Caki2 (cell line): ENCODE measurements around the gene PTPRK. TPM values are rescaled to one million over a fixed set of nuclear protein-coding genes. Genes with fewer than 3 reads are reported as not detected.
"Not testable (repeated sequence)": the region's sequence is repeated elsewhere in the genome, so short reads cannot be mapped to it uniquely, and the experiment has no call there.

Experiments
- DNase-seq: peaks from one replicate; pipeline ENCODE4 v3.0.0-alpha.2; 2015; ENCODE audit warnings: low read depth
- in situ Hi-C: cut with HindIII; loops from 2 replicates; pipeline ENCODE4 v1.10.0; 2016; ENCODE audit warnings: low sequenced_read_pairs, low pct_unique_long_range_greater_than_20kb, mixed read lengths
- total RNA-seq: library from RNA; depleted of rRNA; stranded (reverse); fragments of >200 nt; shearing (Covaris generic); gene quantifications from 2 replicates; pipeline ENCODE4 v1.2.3, GENCODE V29; 2014; ENCODE audit warnings: low replicate concordance

PTPRK gene
- total RNA-seq, 1 experiment from 2014 or later, result 32.6 TPM

GRCh38 chr6:127933852-127934840 is 586.3 kb downstream of the PTPRK start:
- in situ Hi-C loops, result no loop called here
- DNase-seq, result no peak

- in situ Hi-C loops, result no loop called here
Measured at GRCh38 chr6:127933137-127933536, 587.3 kb downstream of the PTPRK start.

GRCh38 chr6:127932708-127933107 is 587.7 kb downstream of the PTPRK start:
- in situ Hi-C loops, result no loop called here
- DNase-seq, result peak; percentile 9

More at GRCh38 chr6:127933137-127933536, 587.3 kb downstream of the PTPRK start:
- DNase-seq, result no peak

GRCh38 chr6:127926441-127926840 is 594.0 kb downstream of the PTPRK start:
- in situ Hi-C loops, DNase-seq: not testable (repeated sequence)

GRCh38 chr6:127924440-127924839 is 596.0 kb downstream of the PTPRK start:
- in situ Hi-C loops, result no loop called here
- DNase-seq, result no peak

- no peak for DNase-seq
- in situ Hi-C loops, result no loop called here
Measured at GRCh38 chr6:127924031-127924430, 596.4 kb downstream of the PTPRK start.

- in situ Hi-C loops, result no loop called here
- DNase-seq, result no peak
Measured at GRCh38 chr6:127923135-127923534, 597.3 kb downstream of the PTPRK start.

- in situ Hi-C loops, result no loop called here
- DNase-seq, result no peak
Measured at GRCh38 chr6:127921982-127922381, 598.4 kb downstream of the PTPRK start.

GRCh38 chr6:127920804-127921203 is 599.6 kb downstream of the PTPRK start:
- in situ Hi-C loops, result no loop called here

More at GRCh38 chr6:127920804-127921203, 599.6 kb downstream of the PTPRK start:
- no peak for DNase-seq
